ENCODE results near the gene HOXB6.

HOXB6 gene

DNA sequence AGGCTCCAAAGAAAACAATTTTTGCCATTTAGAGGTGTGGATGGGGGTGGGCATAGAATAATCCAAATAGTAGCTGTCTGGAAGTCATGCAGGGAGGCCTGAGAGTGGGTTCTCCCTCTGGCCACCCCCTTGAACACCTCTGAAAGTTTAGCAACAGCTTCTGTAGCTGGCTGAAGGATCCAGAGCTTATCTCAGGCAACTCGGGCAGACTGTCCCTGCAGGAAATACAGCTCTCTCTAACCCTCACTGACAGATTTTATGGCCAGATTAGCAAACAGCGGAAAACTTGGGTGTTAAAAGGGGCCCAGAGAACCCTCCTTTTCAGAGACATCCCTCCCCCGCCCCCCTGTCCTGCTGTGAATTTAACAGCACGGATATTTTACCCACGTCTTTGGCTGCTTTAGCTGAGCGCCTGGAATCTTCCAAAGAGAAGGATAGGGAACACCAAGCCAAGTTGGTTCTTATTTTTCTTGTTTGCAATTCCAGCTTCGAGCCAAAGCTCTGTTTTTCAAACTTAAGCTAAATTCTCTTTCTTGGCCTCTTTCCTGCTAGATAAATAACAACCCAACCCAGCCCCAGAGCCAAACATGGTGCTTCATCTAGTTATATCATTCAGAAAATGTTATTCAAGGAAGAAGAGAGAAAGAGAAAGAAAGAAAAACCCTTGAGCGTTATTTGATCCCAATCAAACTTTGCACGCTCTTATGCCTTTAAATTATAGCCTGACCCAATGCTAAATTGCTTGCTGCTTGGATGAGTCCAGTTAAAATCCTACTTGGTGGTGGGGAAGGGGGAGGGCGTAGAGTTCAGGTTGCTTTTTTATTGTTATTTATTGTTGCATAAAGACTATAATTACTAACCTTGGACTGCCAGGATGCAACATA, 57.6 kb downstream of the HOXB6 start:
- DNase-seq (ENCODE audit: low read depth, low spot score) = no peak
- H3K27ac ChIP-seq = no peak overlapping the region

- no peak overlapping the region for H3K27ac ChIP-seq
- no peak for DNase-seq (ENCODE audit: low read depth, low spot score)
These were observed 58.5 kb downstream of the HOXB6 start for GRCh38 chr17:48546137-48546923.
